OCI-LY7 (cell line): ENCODE data around the gene CLDN1. TPM values are rescaled to one million over a fixed set of nuclear protein-coding genes. Genes with fewer than 3 reads are reported as not detected.

ENCODE experiments used
- BruUV-seq: library from RNA; stranded (reverse); fragments of 400-500 nt; replicated peaks from 2 replicates; lab custom pipeline; 2021; lab: Mats Ljungman, UMichigan
- CTCF ChIA-PET: fragments of 300-600 bp; sonication (Branson Sonifier 250); formaldehyde crosslinking; loops from one replicate; lab custom pipeline; 2022; ENCODE audit warnings: antibody characterized with exemption; ENCODE audit not compliant: unreplicated experiment; lab: Charles Lee
- POLR2A ChIA-PET: fragments of 300-600 bp; sonication (Branson Sonifier 250); formaldehyde crosslinking; loops from one replicate; lab custom pipeline; 2022; ENCODE audit warnings: antibody characterized with exemption; lab: Charles Lee
- DNase-seq: peaks from one replicate; pipeline ENCODE4 v3.0.0-alpha.2; 2015; ENCODE audit warnings: low spot score
- H2AFZ ChIP-seq: fragments of 200-600 bp; sonication (generic), shearing (Covaris generic); 2 replicates; pipeline ENCODE4 v1.6.1; 2014; ENCODE audit warnings: mild to moderate bottlenecking, antibody characterized with exemption, low read length, moderate library complexity
- H3K27ac ChIP-seq: fragments of 200-600 bp; sonication (generic); 2 replicates; pipeline ENCODE4 v1.5.1; 2014; ENCODE audit warnings: mixed run types, low read depth, mild to moderate bottlenecking, moderate library complexity, low read length, inconsistent platforms; ENCODE audit not compliant: poor library complexity, severe bottlenecking
- H3K36me3 ChIP-seq: fragments of 200-600 bp; sonication (generic); 2 replicates; pipeline ENCODE4 v1.6.1; 2014; ENCODE audit warnings: mild to moderate bottlenecking, antibody characterized with exemption, low read length, moderate library complexity, mixed read lengths; ENCODE audit not compliant: insufficient read depth
- H3K4me1 ChIP-seq: fragments of 200-600 bp; sonication (generic); 2 replicates; pipeline ENCODE4 v1.5.1; 2014; ENCODE audit warnings: mild to moderate bottlenecking, low read length; ENCODE audit not compliant: insufficient read depth, poor library complexity, severe bottlenecking
- H3K4me2 ChIP-seq: fragments of 200-600 bp; sonication (generic); 2 replicates; pipeline ENCODE4 v1.6.1; 2014; ENCODE audit warnings: mild to moderate bottlenecking, low read length
- H3K4me3 ChIP-seq: fragments of 200-600 bp; sonication (generic); 2 replicates; pipeline ENCODE4 v1.5.1; 2014; ENCODE audit warnings: mild to moderate bottlenecking, low read depth, low read length; ENCODE audit not compliant: poor library complexity, severe bottlenecking
- H3K79me2 ChIP-seq: fragments of 200-600 bp; sonication (generic); 2 replicates; pipeline ENCODE4 v1.6.1; 2016; ENCODE audit warnings: low read depth, mild to moderate bottlenecking, low read length, moderate library complexity, mixed read lengths; ENCODE audit not compliant: insufficient read depth
- H3K9me2 ChIP-seq: fragments of 200-600 bp; sonication (generic); 2 replicates; pipeline ENCODE4 v1.6.1; 2016; ENCODE audit warnings: mild to moderate bottlenecking, low read length, mixed read lengths; ENCODE audit not compliant: insufficient read depth
- H3K9me3 ChIP-seq: fragments of 200-600 bp; sonication (generic); 2 replicates; pipeline ENCODE4 v1.6.1; 2014; ENCODE audit warnings: mild to moderate bottlenecking, mixed run types, low read length, mixed read lengths
- H4K20me1 ChIP-seq: fragments of 200-600 bp; sonication (generic); 2 replicates; pipeline ENCODE4 v1.6.1; 2014; ENCODE audit warnings: mild to moderate bottlenecking, antibody characterized with exemption, low read length, moderate library complexity, mixed read lengths; ENCODE audit not compliant: insufficient read depth
- EZH2phosphoT487 ChIP-seq: fragments of 200-600 bp; sonication (generic); IDR thresholded peaks from 2 replicates; pipeline ENCODE4 v1.6.1; 2018; ENCODE audit warnings: low read depth, borderline replicate concordance, mild to moderate bottlenecking, mixed run types, antibody characterized with exemption, low read length, moderate library complexity, mixed read lengths
- intact Hi-C: fragments of 100-400 bp; cut with micrococcal nuclease; formaldehyde crosslinking; loops from one replicate; pipeline ENCODE4 v1.10.0; 2022; ENCODE audit not compliant: unreplicated experiment
- total RNA-seq, 2 experiments: library from RNA; depleted of rRNA in 1 of 2; stranded (reverse); fragments of >200 nt in 1 of 2; shearing (Covaris generic) in 1 of 2; gene quantifications; 2 replicates each; pipeline ENCODE4 v1.2.3, GENCODE V29; 2014 to 2022
- TF ChIP-seq, protein P1 (sequence below): fragments of 200-600 bp; sonication (generic); conservative IDR thresholded peaks from 2 replicates; pipeline ENCODE4 v1.5.1; 2014; ENCODE audit warnings: mild to moderate bottlenecking, antibody characterized with exemption, low read length, moderate library complexity, mixed read lengths

CLDN1 gene
- total RNA-seq, 2 experiments from 2014 or later = not detected

DNA sequence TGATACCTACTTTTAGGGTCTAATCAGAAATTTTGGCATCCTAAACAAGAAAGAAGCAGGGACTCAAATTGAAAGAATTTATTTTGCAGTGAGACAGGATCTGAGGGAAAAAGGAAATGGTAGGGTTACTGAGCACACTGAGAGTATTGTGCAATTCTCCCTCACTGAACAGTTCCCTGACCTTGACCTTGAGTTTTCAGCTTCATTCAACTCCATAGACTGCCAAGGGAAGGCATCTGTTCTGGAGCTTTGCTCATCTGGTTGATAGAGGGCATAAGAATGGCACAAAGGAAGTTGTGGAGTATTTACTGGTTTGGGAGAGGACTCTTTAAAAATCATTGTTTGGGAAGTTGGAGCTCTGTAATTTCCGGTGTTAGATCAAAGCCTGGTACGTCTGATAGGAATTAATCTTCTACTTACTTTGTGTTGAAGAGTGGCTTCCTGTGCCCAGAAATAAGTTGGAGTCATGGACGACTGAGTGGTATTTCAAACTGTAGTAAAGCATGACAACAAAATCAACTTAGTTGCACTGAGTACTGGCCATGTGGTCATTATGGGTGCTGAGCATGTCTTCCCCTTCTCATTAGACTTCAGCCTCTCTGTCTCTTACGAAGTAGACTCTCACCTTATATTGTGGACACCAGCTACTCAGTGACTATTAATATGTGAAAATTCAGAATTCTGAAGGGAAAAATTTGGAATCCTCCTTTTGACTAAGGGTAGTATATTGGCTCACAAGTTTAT is 40.8 kb downstream of the CLDN1 start:
- H3K79me2 ChIP-seq = no peaks in the 10 kb centered on the region
- no peaks in the 10 kb centered on the region for H3K4me1 ChIP-seq
- H3K36me3 ChIP-seq = no peaks in the 10 kb centered on the region
- H4K20me1 ChIP-seq = no peaks in the 10 kb centered on the region
- no peak for TF ChIP-seq EZH2phosphoT487
- TF ChIP-seq, protein P1, sequence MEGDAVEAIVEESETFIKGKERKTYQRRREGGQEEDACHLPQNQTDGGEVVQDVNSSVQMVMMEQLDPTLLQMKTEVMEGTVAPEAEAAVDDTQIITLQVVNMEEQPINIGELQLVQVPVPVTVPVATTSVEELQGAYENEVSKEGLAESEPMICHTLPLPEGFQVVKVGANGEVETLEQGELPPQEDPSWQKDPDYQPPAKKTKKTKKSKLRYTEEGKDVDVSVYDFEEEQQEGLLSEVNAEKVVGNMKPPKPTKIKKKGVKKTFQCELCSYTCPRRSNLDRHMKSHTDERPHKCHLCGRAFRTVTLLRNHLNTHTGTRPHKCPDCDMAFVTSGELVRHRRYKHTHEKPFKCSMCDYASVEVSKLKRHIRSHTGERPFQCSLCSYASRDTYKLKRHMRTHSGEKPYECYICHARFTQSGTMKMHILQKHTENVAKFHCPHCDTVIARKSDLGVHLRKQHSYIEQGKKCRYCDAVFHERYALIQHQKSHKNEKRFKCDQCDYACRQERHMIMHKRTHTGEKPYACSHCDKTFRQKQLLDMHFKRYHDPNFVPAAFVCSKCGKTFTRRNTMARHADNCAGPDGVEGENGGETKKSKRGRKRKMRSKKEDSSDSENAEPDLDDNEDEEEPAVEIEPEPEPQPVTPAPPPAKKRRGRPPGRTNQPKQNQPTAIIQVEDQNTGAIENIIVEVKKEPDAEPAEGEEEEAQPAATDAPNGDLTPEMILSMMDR = no peak
- no peaks in the 10 kb centered on the region for H3K9me3 ChIP-seq
- POLR2A ChIA-PET = no interaction called here
- no peak overlapping the region for H3K4me2 ChIP-seq
- intact Hi-C loops = no loop called here
- H2AFZ ChIP-seq = no peak overlapping the region
- H3K9me2 ChIP-seq = no peaks in the 10 kb centered on the region
- no peak overlapping the region for H3K4me3 ChIP-seq
- no peak for DNase-seq
- BruUV-seq = no TSS peak
- CTCF ChIA-PET = no interaction called here
- no peak overlapping the region for H3K27ac ChIP-seq

DNA sequence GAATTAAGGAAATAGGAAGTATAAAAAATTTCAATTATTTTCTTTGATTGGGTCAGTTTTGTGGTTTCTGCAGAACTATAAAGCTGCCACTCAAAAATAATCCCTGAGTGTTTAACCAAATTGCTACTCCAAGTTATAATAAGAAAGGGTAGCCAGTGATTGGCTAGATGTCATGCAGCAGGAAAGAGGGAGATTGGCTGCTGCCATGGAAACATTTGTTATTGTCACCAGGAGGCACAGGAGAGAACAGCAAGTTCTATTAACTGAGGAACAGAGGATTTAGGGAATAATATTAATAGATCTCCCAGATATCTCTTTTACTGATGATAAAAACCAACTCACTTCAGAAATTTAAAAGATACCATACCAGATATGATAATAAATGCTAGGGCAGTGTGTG is 42.6 kb downstream of the CLDN1 start:
- H3K4me2 ChIP-seq = no peak overlapping the region
- CTCF ChIA-PET = no interaction called here
- POLR2A ChIA-PET = interaction anchor here (0.7 kb wide), 1 partner anchor 612 kb away, joined by 3 read pairs; no protein-coding TSS in a partner anchor
- H3K36me3 ChIP-seq = no peaks in the 10 kb centered on the region
- no TSS peak for BruUV-seq
- no peak overlapping the region for H3K27ac ChIP-seq
- H3K79me2 ChIP-seq = no peaks in the 10 kb centered on the region
- no peak for DNase-seq
- TF ChIP-seq, protein P1 = no peak
- no peak for TF ChIP-seq EZH2phosphoT487
- no peaks in the 10 kb centered on the region for H3K9me2 ChIP-seq
- no peaks in the 10 kb centered on the region for H3K4me1 ChIP-seq
- no peaks in the 10 kb centered on the region for H4K20me1 ChIP-seq
- no peaks in the 10 kb centered on the region for H3K9me3 ChIP-seq
- H2AFZ ChIP-seq = no peak overlapping the region
- no peak overlapping the region for H3K4me3 ChIP-seq
- intact Hi-C loops = no loop called here

DNA sequence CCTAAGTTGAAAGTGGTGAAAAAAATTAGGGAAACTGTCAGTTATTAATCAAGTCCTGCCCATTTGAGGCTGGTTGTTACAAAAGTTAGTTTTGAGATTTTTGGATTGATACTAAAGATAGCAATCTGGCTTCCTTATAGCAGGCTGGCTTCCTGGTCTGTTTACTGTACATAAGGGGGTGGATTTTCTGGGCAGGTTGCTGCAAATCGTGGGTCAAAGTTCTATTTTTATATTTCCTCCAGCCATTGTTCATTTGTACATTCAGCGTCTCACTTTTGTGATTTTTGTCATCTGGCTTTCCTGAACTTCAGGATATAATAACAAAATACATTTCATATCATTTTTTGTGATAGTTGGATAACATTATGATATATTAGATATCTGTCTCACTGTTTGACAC is 49.5 kb downstream of the CLDN1 start:
- no peaks in the 10 kb centered on the region for H4K20me1 ChIP-seq
- no peaks in the 10 kb centered on the region for H3K4me1 ChIP-seq
- intact Hi-C loops = no loop called here
- TF ChIP-seq, protein P1 = no peak
- no peak for TF ChIP-seq EZH2phosphoT487
- no peaks in the 10 kb centered on the region for H3K79me2 ChIP-seq
- no peaks in the 10 kb centered on the region for H3K36me3 ChIP-seq
- no peak overlapping the region for H3K4me3 ChIP-seq
- H3K4me2 ChIP-seq = no peak overlapping the region
- BruUV-seq = no TSS peak
- H3K9me2 ChIP-seq = no peaks in the 10 kb centered on the region
- ChIA-PET POLR2A (no interaction called here), CTCF (no interaction called here)
- DNase-seq = no peak
- no peak overlapping the region for H3K27ac ChIP-seq
- no peak overlapping the region for H2AFZ ChIP-seq
- H3K9me3 ChIP-seq = no peaks in the 10 kb centered on the region
